Activated naive CD4-positive, alpha-beta T cell (primary cell): ENCODE results near the gene MT1X.

ENCODE experiments used
- DNase-seq, 4 experiments: peaks; one replicate each; lab custom pipeline; 2025; lab: John Stamatoyannopoulos, UW

The MT1X gene

GRCh38 chr16:56681939-56682702 is at the start of gene MT1X:
TSS of gene MT1X (plus strand) at chr16:56682470. CDS start at chr16:56682541, 71 bp downstream.
- DNase-seq, result peak; percentile 60 to 81 (median 64)

GRCh38 chr16:56632848-56633365 is 49.4 kb upstream of the MT1X start:
- DNase-seq, result no peak

- no peak for DNase-seq
Observed at GRCh38 chr16:56633535-56633934, 48.7 kb upstream of the MT1X start.

GRCh38 chr16:56634715-56635440 is 47.4 kb upstream of the MT1X start:
- DNase-seq, result no peak

GRCh38 chr16:56635441-56635967 is 46.8 kb upstream of the MT1X start:
- no peak for DNase-seq

GRCh38 chr16:56636616-56637413 is 45.5 kb upstream of the MT1X start:
- no peak for DNase-seq

GRCh38 chr16:56637814-56638750 is 44.2 kb upstream of the MT1X start, which contains the start of gene MT1A:
TSS of gene MT1A (plus strand) at chr16:56638666. CDS start at chr16:56638739, 73 bp downstream.
- no peak for DNase-seq

GRCh38 chr16:56639045-56639444 is 43.2 kb upstream of the MT1X start:
- no peak for DNase-seq

GRCh38 chr16:56640076-56640475 is 42.2 kb upstream of the MT1X start:
- DNase-seq, result no peak

GRCh38 chr16:56641166-56641565 is 41.1 kb upstream of the MT1X start:
- DNase-seq, result no peak

- DNase-seq, result peak; percentile 20 to 65 (median 38)
Observed at GRCh38 chr16:56643080-56643778, 39.0 kb upstream of the MT1X start.

GRCh38 chr16:56643833-56644232 is 38.4 kb upstream of the MT1X start:
- DNase-seq, result no peak

- DNase-seq, result no peak
Observed at GRCh38 chr16:56645311-56645710, 37.0 kb upstream of the MT1X start.

GRCh38 chr16:56645838-56646237 is 36.4 kb upstream of the MT1X start:
- no peak for DNase-seq

- DNase-seq, result no peak
Observed at GRCh38 chr16:56647641-56648431, 34.4 kb upstream of the MT1X start.

- no peak for DNase-seq
Observed at GRCh38 chr16:56649271-56649670, 33.0 kb upstream of the MT1X start.

- no peak for DNase-seq
Observed at GRCh38 chr16:56649820-56650219, 32.5 kb upstream of the MT1X start.

GRCh38 chr16:56651586-56651985 is 30.7 kb upstream of the MT1X start, which contains the start of gene MT1B:
TSS of gene MT1B (plus strand) at chr16:56651886. CDS start at chr16:56651954, 68 bp downstream.
- DNase-seq, result no peak

GRCh38 chr16:56652600-56652999 is 29.7 kb upstream of the MT1X start:
- no peak for DNase-seq
